Astrocyte (in vitro differentiated cells and primary cell): ENCODE results near the gene AKR1A1.

ENCODE experiments used
- EZH2 ChIP-seq: IDR thresholded peaks from 2 replicates; pipeline ENCODE4 v1.6.1; 2012; ENCODE audit warnings: mild to moderate bottlenecking, low read length, inconsistent platforms; ENCODE audit not compliant: insufficient read depth
- TF ChIP-seq, protein P1 (sequence below): IDR thresholded peaks from 2 replicates; pipeline ENCODE4 v1.5.1; 2011; ENCODE audit warnings: low read depth, mild to moderate bottlenecking, inconsistent platforms, low read length, moderate library complexity; ENCODE audit not compliant: insufficient read depth

DNA sequence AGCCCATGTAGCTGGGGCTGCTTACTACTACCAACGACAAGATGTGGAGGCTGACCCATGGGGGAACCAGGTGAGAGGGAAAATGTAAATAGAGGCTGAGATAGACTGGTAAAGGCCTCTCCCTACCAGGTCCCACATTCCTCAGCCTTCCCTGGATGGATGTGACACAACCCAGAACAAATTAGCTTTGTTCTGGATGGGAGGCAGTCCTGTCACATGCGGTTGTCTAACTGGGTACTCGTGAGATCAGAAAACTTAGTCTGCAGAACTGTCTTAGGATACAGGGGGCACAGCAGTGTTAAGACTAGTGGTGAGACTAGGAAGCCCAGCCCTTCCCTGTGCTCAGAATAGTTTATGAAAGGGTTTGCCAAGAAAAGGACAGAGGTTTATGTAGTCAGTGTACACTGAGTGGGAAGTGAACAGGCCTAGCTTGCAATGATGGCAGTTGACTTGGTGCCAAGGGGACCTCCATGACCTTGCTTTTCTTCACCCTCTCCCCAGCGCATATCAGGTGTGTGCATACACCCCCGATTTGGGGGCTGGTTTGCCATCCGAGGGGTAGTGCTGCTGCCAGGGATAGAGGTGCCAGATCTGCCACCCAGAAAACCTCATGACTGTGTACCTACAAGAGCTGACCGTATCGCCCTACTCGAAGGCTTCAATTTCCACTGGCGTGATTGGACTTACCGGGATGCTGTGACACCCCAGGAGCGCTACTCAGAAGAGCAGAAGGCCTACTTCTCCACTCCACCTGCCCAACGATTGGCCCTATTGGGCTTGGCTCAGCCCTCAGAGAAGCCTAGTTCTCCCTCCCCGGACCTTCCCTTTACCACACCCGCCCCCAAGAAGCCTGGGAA, 42.1 kb upstream of the AKR1A1 start:
- TF ChIP-seq, protein P1, sequence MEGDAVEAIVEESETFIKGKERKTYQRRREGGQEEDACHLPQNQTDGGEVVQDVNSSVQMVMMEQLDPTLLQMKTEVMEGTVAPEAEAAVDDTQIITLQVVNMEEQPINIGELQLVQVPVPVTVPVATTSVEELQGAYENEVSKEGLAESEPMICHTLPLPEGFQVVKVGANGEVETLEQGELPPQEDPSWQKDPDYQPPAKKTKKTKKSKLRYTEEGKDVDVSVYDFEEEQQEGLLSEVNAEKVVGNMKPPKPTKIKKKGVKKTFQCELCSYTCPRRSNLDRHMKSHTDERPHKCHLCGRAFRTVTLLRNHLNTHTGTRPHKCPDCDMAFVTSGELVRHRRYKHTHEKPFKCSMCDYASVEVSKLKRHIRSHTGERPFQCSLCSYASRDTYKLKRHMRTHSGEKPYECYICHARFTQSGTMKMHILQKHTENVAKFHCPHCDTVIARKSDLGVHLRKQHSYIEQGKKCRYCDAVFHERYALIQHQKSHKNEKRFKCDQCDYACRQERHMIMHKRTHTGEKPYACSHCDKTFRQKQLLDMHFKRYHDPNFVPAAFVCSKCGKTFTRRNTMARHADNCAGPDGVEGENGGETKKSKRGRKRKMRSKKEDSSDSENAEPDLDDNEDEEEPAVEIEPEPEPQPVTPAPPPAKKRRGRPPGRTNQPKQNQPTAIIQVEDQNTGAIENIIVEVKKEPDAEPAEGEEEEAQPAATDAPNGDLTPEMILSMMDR, result no peak
- TF ChIP-seq EZH2, result no peak
